K562 (cell line): Measurements from ENCODE around the gene JPH4. TPM values are rescaled to one million over a fixed set of nuclear protein-coding genes. Genes with fewer than 3 reads are reported as not detected.

Experiments
- EGR1 ChIP-seq: fragments of 450-650 bp; conservative IDR thresholded peaks from 2 replicates; pipeline ENCODE4 v1.6.1; 2017; ENCODE audit warnings: mild to moderate bottlenecking
- MAZ ChIP-seq, 2 experiments: fragments of 450-650 bp in 1 of 2; sonication (generic) in 1 of 2; formaldehyde crosslinking; IDR thresholded peaks in 1 of 2; conservative IDR thresholded peaks in 1 of 2; 2 replicates each; pipeline versions ENCODE4 v1.4.0 to v1.5.0; 2020; ENCODE audit warnings: mild to moderate bottlenecking in 1 of 2, missing genetic modification reagents in 1 of 2
- NCOA2 ChIP-seq, 2 experiments: fragments of 450-650 bp; IDR thresholded peaks; 2 replicates each; pipeline ENCODE4 v1.6.1; 2018; ENCODE audit warnings: mild to moderate bottlenecking in 2 of 2, moderate library complexity in 1 of 2; ENCODE audit not compliant: partially characterized antibody in 2 of 2
- RERE ChIP-seq: sonication (generic); formaldehyde crosslinking; IDR thresholded peaks from 2 replicates; pipeline ENCODE4 v1.8.0; 2023; ENCODE audit warnings: missing genetic modification reagents, mild to moderate bottlenecking, borderline replicate concordance
- ZNF134 ChIP-seq: fragments of 250-450 bp; sonication (Bioruptor Pico); conservative IDR thresholded peaks from 2 replicates; pipeline ENCODE4 v1.4.0; 2020
- polyA plus RNA-seq, 8 experiments: library from polyadenylated mRNA; depleted of rRNA in 4 of 8; stranded (reverse) in 5 of 8; unstranded in 3 of 8; fragments of >200 nt; fragmentation: Nextera tagmentation in 2 of 8; fragmentation: Illumina TruSeq in 1 of 8; extraction: Ambion mirVana in 2 of 8; extraction: Trizol in 1 of 8; gene quantifications; 2 replicates each; pipeline versions ENCODE4 v1.2.1 to v1.2.3, GENCODE V29; 2011 to 2014; ENCODE audit warnings: inconsistent platforms in 1 of 8, missing spikeins in 1 of 8
- total RNA-seq, 7 experiments: library from RNA; depleted of rRNA in 6 of 7; stranded (reverse); fragments of >200 nt in 6 of 7; fragmentation: Illumina TruSeq in 2 of 7; extraction: Trizol in 2 of 7; gene quantifications; 2 replicates each; pipeline versions ENCODE4 v1.2.1 to v1.2.3, GENCODE V29; 2011 to 2021; ENCODE audit warnings: low replicate concordance in 1 of 7
- TF ChIP-seq, protein P1 (sequence below): fragments of 150-350 bp; conservative IDR thresholded peaks from 2 replicates; pipeline ENCODE4 v1.6.1; 2014; ENCODE audit warnings: low read length

JPH4 gene
- total and polyA plus RNA-seq, 9 of the 15 experiments (the other 6 are each of a cell fraction or from before 2014, with no cell fraction given) = 0.04 to 0.13 (median 0.06) TPM; not detected in 5

DNA sequence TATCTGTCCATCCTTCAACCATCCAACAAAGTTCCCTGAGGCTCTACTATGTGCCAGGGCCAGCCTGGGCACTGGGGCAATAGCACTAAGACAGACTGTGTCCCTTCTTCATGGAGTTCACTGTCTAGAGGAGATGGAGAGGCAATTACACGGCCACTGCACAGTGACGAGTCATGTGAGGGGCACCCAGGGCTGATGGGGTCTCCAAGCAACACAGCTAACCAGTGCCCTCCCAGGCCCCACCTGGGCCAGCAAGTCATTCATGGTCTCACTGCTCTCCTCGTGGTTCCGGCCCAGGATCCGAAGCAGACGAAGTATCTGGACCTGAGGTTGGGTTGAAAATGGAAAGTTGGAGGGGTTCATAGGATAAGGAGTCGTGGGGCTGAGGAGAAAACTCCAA, 13.7 kb downstream of the JPH4 start (continued):
- TF ChIP-seq, protein P1, sequence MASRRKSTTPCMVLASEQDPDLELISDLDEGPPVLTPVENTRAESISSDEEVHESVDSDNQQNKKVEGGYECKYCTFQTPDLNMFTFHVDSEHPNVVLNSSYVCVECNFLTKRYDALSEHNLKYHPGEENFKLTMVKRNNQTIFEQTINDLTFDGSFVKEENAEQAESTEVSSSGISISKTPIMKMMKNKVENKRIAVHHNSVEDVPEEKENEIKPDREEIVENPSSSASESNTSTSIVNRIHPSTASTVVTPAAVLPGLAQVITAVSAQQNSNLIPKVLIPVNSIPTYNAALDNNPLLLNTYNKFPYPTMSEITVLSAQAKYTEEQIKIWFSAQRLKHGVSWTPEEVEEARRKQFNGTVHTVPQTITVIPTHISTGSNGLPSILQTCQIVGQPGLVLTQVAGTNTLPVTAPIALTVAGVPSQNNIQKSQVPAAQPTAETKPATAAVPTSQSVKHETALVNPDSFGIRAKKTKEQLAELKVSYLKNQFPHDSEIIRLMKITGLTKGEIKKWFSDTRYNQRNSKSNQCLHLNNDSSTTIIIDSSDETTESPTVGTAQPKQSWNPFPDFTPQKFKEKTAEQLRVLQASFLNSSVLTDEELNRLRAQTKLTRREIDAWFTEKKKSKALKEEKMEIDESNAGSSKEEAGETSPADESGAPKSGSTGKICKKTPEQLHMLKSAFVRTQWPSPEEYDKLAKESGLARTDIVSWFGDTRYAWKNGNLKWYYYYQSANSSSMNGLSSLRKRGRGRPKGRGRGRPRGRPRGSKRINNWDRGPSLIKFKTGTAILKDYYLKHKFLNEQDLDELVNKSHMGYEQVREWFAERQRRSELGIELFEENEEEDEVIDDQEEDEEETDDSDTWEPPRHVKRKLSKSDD = no peak
- TF ChIP-seq EGR1 (no peak), MAZ (CRISPR knock-in tag; conservative IDR thresholded peaks at IDR 0.05 in 1 of 2, IDR thresholded peaks at IDR 0.05 in 1 of 2) (no peak), RERE (CRISPR knock-in tag) (no peak), NCOA2 (IDR thresholded peaks at IDR 0.05; ENCODE audit: partially characterized antibody in 2 of 2) (no peak), ZNF134 (CRISPR knock-in tag) (no peak)
